Body of pancreas (tissue), 4 donors: ENCODE data around the gene COL19A1.

Source experiments
- POLR2A ChIP-seq, 3 donors: fragments of 450-650 bp; IDR thresholded peaks; one replicate each; pipeline ENCODE4 v1.6.1; 2016; ENCODE audit warnings: antibody characterized with exemption in 3 of 3, mild to moderate bottlenecking in 2 of 3
- TF ChIP-seq, protein P1 (sequence below), 7 experiments: fragments of 450-650 bp in 4 of 7; fragments of 200-600 bp in 3 of 7; sonication (generic) in 3 of 7; IDR thresholded peaks; one replicate each; pipeline ENCODE4 v1.5.1; 2016 to 2019; ENCODE audit warnings: antibody characterized with exemption in 7 of 7

DNA sequence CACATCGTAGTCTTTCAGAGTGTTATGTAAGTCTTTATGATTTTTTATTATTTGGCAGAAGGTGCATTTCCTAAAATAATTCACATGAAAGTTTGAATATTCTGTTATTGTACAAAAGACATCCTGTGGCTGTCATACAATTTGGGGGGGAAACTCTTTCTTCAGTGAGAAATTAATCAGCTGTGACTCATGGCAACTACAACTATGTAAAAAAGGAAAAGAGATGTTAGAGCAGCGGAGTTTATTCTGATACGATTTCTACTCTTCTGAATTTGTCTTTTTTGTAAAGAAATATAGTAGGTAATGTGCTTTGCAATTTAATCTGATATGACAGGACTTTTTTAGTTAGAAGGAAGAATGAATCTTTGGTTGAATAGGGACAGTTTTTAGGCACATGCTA is 14.2 kb downstream of the COL19A1 start:
- TF ChIP-seq, protein P1, sequence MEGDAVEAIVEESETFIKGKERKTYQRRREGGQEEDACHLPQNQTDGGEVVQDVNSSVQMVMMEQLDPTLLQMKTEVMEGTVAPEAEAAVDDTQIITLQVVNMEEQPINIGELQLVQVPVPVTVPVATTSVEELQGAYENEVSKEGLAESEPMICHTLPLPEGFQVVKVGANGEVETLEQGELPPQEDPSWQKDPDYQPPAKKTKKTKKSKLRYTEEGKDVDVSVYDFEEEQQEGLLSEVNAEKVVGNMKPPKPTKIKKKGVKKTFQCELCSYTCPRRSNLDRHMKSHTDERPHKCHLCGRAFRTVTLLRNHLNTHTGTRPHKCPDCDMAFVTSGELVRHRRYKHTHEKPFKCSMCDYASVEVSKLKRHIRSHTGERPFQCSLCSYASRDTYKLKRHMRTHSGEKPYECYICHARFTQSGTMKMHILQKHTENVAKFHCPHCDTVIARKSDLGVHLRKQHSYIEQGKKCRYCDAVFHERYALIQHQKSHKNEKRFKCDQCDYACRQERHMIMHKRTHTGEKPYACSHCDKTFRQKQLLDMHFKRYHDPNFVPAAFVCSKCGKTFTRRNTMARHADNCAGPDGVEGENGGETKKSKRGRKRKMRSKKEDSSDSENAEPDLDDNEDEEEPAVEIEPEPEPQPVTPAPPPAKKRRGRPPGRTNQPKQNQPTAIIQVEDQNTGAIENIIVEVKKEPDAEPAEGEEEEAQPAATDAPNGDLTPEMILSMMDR (IDR thresholded peaks at IDR 0.05): no peak
- no peak for TF ChIP-seq POLR2A (IDR thresholded peaks at IDR 0.05)
